HEK293 (cell line): ENCODE measurements around the gene CAPN1.

Experiments
- CTCF ChIA-PET: fragments of 350-600 bp; formaldehyde crosslinking; extraction: SDS; loops from one replicate; lab custom pipeline; 2021; ENCODE audit warnings: antibody characterized with exemption; lab: Yijun Ruan, JAX
- POLR2A ChIA-PET: fragments of 300-600 bp; formaldehyde crosslinking; extraction: SDS; loops from one replicate; lab custom pipeline; 2020; ENCODE audit warnings: antibody characterized with exemption, inconsistent platforms; lab: Yijun Ruan, JAX
- H3K27ac ChIP-seq: fragments of 200-500 bp; sonication (Bioruptor generic); 2 replicates; pipeline ENCODE4 v1.5.1; 2014; ENCODE audit warnings: low read depth, low read length, control low read depth, inconsistent platforms; ENCODE audit errors: extremely low read depth
- H3K36me3 ChIP-seq, 2 experiments: fragments of 200-500 bp in 1 of 2; sonication (Bioruptor generic) in 1 of 2; 1 replicate in 1 of 2; 2 replicates in 1 of 2; pipeline ENCODE4 v1.5.1; 2014 to 2017; ENCODE audit warnings: inconsistent platforms in 2 of 2, low read length in 2 of 2; ENCODE audit not compliant: control insufficient read depth in 2 of 2, insufficient read depth in 1 of 2
- H3K4me1 ChIP-seq: fragments of 200-500 bp; sonication (Bioruptor generic); 2 replicates; pipeline ENCODE4 v1.5.1; 2014; ENCODE audit warnings: mild to moderate bottlenecking, low read length, inconsistent platforms; ENCODE audit not compliant: control insufficient read depth, insufficient read depth
- H3K4me3 ChIP-seq: 2 replicates; pipeline ENCODE4 v1.5.1; 2011; ENCODE audit warnings: low read depth, mild to moderate bottlenecking, control low read depth, low read length, moderate library complexity
- H3K9me3 ChIP-seq: fragments of 200-500 bp; sonication (Bioruptor generic); 2 replicates; pipeline ENCODE4 v1.5.1; 2014; ENCODE audit warnings: low read depth, low read length, inconsistent platforms; ENCODE audit not compliant: control insufficient read depth, insufficient read depth
- GLIS2 ChIP-seq: fragments of 450-650 bp; formaldehyde crosslinking; IDR thresholded peaks from 2 replicates; pipeline ENCODE4 v1.5.1; 2016; ENCODE audit warnings: missing biosample characterization, missing genetic modification characterization
- PRDM10 ChIP-seq: fragments of 450-650 bp; formaldehyde crosslinking; IDR thresholded peaks from 2 replicates; pipeline ENCODE4 v1.5.1; 2016; ENCODE audit warnings: missing biosample characterization, missing genetic modification characterization
- PRDM2 ChIP-seq: fragments of 450-650 bp; formaldehyde crosslinking; IDR thresholded peaks from 2 replicates; pipeline ENCODE4 v1.5.1; 2016; ENCODE audit warnings: missing biosample characterization, missing genetic modification characterization, borderline replicate concordance
- ZIC2 ChIP-seq: fragments of 450-650 bp; formaldehyde crosslinking; IDR thresholded peaks from 2 replicates; pipeline ENCODE4 v1.5.1; 2016; ENCODE audit warnings: missing biosample characterization, missing genetic modification characterization
- ZNF121 ChIP-seq: fragments of 450-650 bp; formaldehyde crosslinking; IDR thresholded peaks from 2 replicates; pipeline ENCODE4 v1.5.1; 2016; ENCODE audit warnings: missing biosample characterization, missing genetic modification characterization
- ZNF202 ChIP-seq: fragments of 450-650 bp; formaldehyde crosslinking; IDR thresholded peaks from 2 replicates; pipeline ENCODE4 v1.5.1; 2016; ENCODE audit warnings: missing biosample characterization, missing genetic modification characterization, borderline replicate concordance
- ZNF211 ChIP-seq: fragments of 450-650 bp; formaldehyde crosslinking; IDR thresholded peaks from 2 replicates; pipeline ENCODE4 v1.5.1; 2016; ENCODE audit warnings: low read depth, missing biosample characterization, missing genetic modification characterization
- ZNF341 ChIP-seq: fragments of 450-650 bp; formaldehyde crosslinking; IDR thresholded peaks from 2 replicates; pipeline ENCODE4; 2016; ENCODE audit warnings: low read depth, missing biosample characterization, missing genetic modification characterization
- ZNF354C ChIP-seq: fragments of 450-650 bp; formaldehyde crosslinking; IDR thresholded peaks from 2 replicates; pipeline ENCODE4 v1.5.1; 2016; ENCODE audit warnings: missing biosample characterization, missing genetic modification characterization, low read depth, borderline replicate concordance
- ZNF521 ChIP-seq: fragments of 450-650 bp; formaldehyde crosslinking; IDR thresholded peaks from 2 replicates; pipeline ENCODE4 v1.5.1; 2017; ENCODE audit warnings: missing biosample characterization, mild to moderate bottlenecking, missing genetic modification characterization
- ZNF549 ChIP-seq: fragments of 450-650 bp; IDR thresholded peaks from 2 replicates; pipeline ENCODE4 v1.5.1; 2018; ENCODE audit warnings: missing biosample characterization, missing genetic modification characterization, mild to moderate bottlenecking, inconsistent platforms, moderate library complexity
- ZNF610 ChIP-seq: fragments of 450-650 bp; formaldehyde crosslinking; IDR thresholded peaks from 2 replicates; pipeline ENCODE4 v1.5.1; 2016; ENCODE audit warnings: missing biosample characterization, missing genetic modification characterization, borderline replicate concordance

CAPN1 gene

GRCh38 chr11:65205602-65205967 lies 23.9 kb downstream of the CAPN1 start:
- CTCF ChIA-PET, result interaction anchor here (0.6 to 5.0 kb wide), 20 partner anchors 8 to 411 kb away, joined by 3 to 62 read pairs (median 3); partner anchors contain the start of gene CDC42EP2
- TF ChIP-seq ZNF549 (tag by site-specific recombination), result no peak
- no peak for TF ChIP-seq ZNF521 (tag by site-specific recombination)
- TF ChIP-seq ZIC2, result 0 out of 2 replicates have a peak, but pooled peaks have one; percentile 4
- TF ChIP-seq ZNF610 (tag by site-specific recombination), result no peak
- no peak for TF ChIP-seq PRDM2 (tag by site-specific recombination)
- TF ChIP-seq PRDM10 (tag by site-specific recombination), result no peak
- no peak for TF ChIP-seq ZNF211 (tag by site-specific recombination)
- no peak for TF ChIP-seq ZNF202
- no peak for TF ChIP-seq GLIS2 (tag by site-specific recombination)
- POLR2A ChIA-PET, result interaction anchor here (1.3 kb wide), 1 partner anchor 56 kb away, joined by 4 read pairs; the partner anchor contains the start of gene POLA2
- Histone ChIP-seq H3K4me1 (no peaks in the 10 kb centered on the region), H3K4me3 (no peak overlapping the region), H3K36me3 (peaks cover 0 to 52% of the 10 kb centered on the region in 2 experiments; a peak in 1 of 3 replicates), H3K9me3 (no peaks in the 10 kb centered on the region), H3K27ac (no peak overlapping the region)

- Histone ChIP-seq H3K27ac (no peak overlapping the region), H3K4me1 (no peaks in the 10 kb centered on the region), H3K36me3 (peaks cover 0 to 59% of the 10 kb centered on the region in 2 experiments; a peak in 1 of 3 replicates), H3K4me3 (no peak overlapping the region), H3K9me3 (no peaks in the 10 kb centered on the region)
- TF ChIP-seq ZNF341 (tag by site-specific recombination) (no peak), ZNF354C (tag by site-specific recombination) (no peak), ZNF121 (tag by site-specific recombination) (no peak)
- POLR2A ChIA-PET, result no interaction called here
- CTCF ChIA-PET, result interaction anchor here (0.6 to 5.0 kb wide), 7 partner anchors 18 to 412 kb away, joined by 3 to 62 read pairs (median 3); partner anchors contain the start of gene CDC42EP2
Observed at GRCh38 chr11:65206441-65206841, 24.7 kb downstream of the CAPN1 start.
